Mesendoderm (in vitro differentiated cells): Measurements from ENCODE around the gene PM20D1.

Source experiments
- DNase-seq: peaks from one replicate; pipeline ENCODE4 v3.0.0; 2013
- H2AK5ac ChIP-seq: 2 replicates; pipeline ENCODE4 v1.6.1; 2013; ENCODE audit warnings: low read length, inconsistent platforms
- H2BK120ac ChIP-seq: 2 replicates; pipeline ENCODE4 v1.6.1; 2013; ENCODE audit warnings: low read depth, mild to moderate bottlenecking, low read length, moderate library complexity, mixed read lengths
- H2BK15ac ChIP-seq: replicated peaks from 2 replicates; pipeline ENCODE4 v1.6.1; 2013; ENCODE audit warnings: low read depth, mild to moderate bottlenecking, moderate library complexity
- H2BK5ac ChIP-seq: 2 replicates; pipeline ENCODE4 v1.6.1; 2013; ENCODE audit warnings: low read length, inconsistent platforms
- H3K18ac ChIP-seq: 2 replicates; pipeline ENCODE4 v1.6.1; 2013; ENCODE audit warnings: mild to moderate bottlenecking, low read length, mixed read lengths
- H3K23ac ChIP-seq: one replicate; pipeline ENCODE4 v1.6.1; 2013; ENCODE audit warnings: low read length
- H3K27ac ChIP-seq: 2 replicates; pipeline ENCODE4 v1.5.1; 2013; ENCODE audit warnings: low read depth, mild to moderate bottlenecking, inconsistent platforms, low read length, moderate library complexity
- H3K27me3 ChIP-seq: 2 replicates; pipeline ENCODE4 v1.6.1; 2013; ENCODE audit warnings: low read length, control low read depth, mild to moderate bottlenecking, inconsistent platforms; ENCODE audit not compliant: insufficient read depth, poor library complexity
- H3K36me3 ChIP-seq: 2 replicates; pipeline ENCODE4 v1.6.1; 2013; ENCODE audit warnings: low read length, inconsistent platforms; ENCODE audit not compliant: control insufficient read depth, insufficient read depth
- H3K4ac ChIP-seq: one replicate; pipeline ENCODE4 v1.6.1; 2013; ENCODE audit warnings: low read depth, mild to moderate bottlenecking, low read length, moderate library complexity
- H3K4me1 ChIP-seq: 2 replicates; pipeline ENCODE4 v1.6.1; 2013; ENCODE audit warnings: low read depth, low read length, inconsistent platforms; ENCODE audit not compliant: control insufficient read depth
- H3K4me2 ChIP-seq: 2 replicates; pipeline ENCODE4 v1.6.1; 2013; ENCODE audit warnings: low read length
- H3K4me3 ChIP-seq: 2 replicates; pipeline ENCODE4 v1.5.1; 2013; ENCODE audit warnings: mild to moderate bottlenecking, low read length
- H3K56ac ChIP-seq: one replicate; pipeline ENCODE4 v1.6.1; 2013; ENCODE audit warnings: low read length
- H3K79me1 ChIP-seq: 2 replicates; pipeline ENCODE4 v1.6.1; 2013; ENCODE audit warnings: low read length, inconsistent platforms
- H3K79me2 ChIP-seq: 2 replicates; pipeline ENCODE4 v1.6.1; 2013; ENCODE audit warnings: mild to moderate bottlenecking, low read length; ENCODE audit not compliant: control insufficient read depth, insufficient read depth
- H3K9ac ChIP-seq: 2 replicates; pipeline ENCODE4 v1.6.1; 2013; ENCODE audit warnings: low read length, inconsistent platforms
- H4K5ac ChIP-seq: one replicate; pipeline ENCODE4 v1.6.1; 2013; ENCODE audit warnings: low read length
- H4K8ac ChIP-seq: one replicate; pipeline ENCODE4 v1.6.1; 2013; ENCODE audit warnings: low read depth, mild to moderate bottlenecking, control low read depth, low read length, moderate library complexity
- WGBS: extraction: QIAGEN DNeasy Blood & Tissue Kit; methylation state at CpG from one replicate; pipeline ENCODE4 v1.1.7; 2013; ENCODE audit warnings: low lambda C conversion rate, missing lambda C conversion rate; ENCODE audit not compliant: insufficient coverage; ENCODE audit errors: extremely low coverage; 5-methylcytosine and 5-hydroxymethylcytosine counted together

Gene PM20D1

DNA sequence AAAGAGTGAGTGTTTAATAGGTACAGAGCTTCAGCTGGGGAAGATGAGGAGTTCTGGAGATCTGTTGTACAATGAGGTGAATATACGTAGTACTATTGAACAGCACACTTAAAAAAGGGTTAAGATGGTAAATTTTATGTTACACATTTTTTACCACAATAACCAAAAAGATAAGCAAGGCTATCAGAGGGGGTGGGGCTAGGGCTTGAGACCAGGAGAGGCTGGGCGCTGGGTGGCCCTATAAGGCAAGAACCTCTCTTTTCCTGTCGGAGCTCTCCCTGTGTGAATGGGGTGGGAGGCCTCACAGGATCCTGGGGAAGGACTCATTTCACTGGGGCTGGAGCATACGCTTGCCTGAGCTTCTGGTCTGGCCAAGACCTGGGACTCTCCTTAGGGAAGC lies 45.9 kb downstream of the PM20D1 start:
- no CpG with 5 or more reads among the region's 4 CpGs for WGBS
- no peak overlapping the region for H4K5ac ChIP-seq
- H4K8ac ChIP-seq = no peak overlapping the region
- no peaks in the 10 kb centered on the region for H3K27me3 ChIP-seq
- DNase-seq = no peak
- H3K9ac ChIP-seq = no peak overlapping the region
- H3K23ac ChIP-seq = no peak overlapping the region
- H3K4ac ChIP-seq = no peak overlapping the region
- no peak overlapping the region for H3K4me3 ChIP-seq
- no peak overlapping the region for H2BK120ac ChIP-seq
- peaks cover 12% of the 10 kb centered on the region for H3K79me1 ChIP-seq
- H2BK5ac ChIP-seq = no peak overlapping the region
- no peak overlapping the region for H3K27ac ChIP-seq
- no peak overlapping the region for H2AK5ac ChIP-seq
- H3K4me2 ChIP-seq = no peak overlapping the region
- no peak overlapping the region for H2BK15ac ChIP-seq
- H3K56ac ChIP-seq = no peak overlapping the region
- no peaks in the 10 kb centered on the region for H3K36me3 ChIP-seq
- no peak overlapping the region for H3K18ac ChIP-seq
- H3K4me1 ChIP-seq = no peaks in the 10 kb centered on the region
- H3K79me2 ChIP-seq = peaks cover 3% of the 10 kb centered on the region

DNA sequence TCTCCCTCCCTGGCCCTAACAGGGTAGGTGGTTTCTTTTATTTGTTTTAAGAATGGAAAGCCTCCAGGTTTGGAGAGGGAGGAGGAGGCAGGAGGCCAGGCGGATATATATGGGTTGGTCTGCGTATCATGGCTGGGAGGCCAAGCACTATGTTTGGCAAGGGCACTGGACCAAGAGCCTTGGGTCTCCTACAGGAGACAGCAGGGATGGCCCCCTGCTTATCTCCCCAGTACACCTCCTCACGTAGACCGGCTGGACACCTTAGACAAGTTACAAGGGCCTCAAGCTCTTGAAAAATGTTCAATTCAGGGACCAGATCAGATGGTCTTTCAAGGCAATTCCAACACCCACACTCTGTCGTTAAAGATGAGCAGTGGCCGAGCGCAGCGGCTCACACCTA lies 47.9 kb downstream of the PM20D1 start:
- Histone ChIP-seq H3K56ac (no peak overlapping the region), H2BK5ac (no peak overlapping the region), H3K79me2 (no peaks in the 10 kb centered on the region), H3K27me3 (no peaks in the 10 kb centered on the region), H2AK5ac (no peak overlapping the region), H3K9ac (no peak overlapping the region), H2BK120ac (no peak overlapping the region), H3K4me2 (no peak overlapping the region), H2BK15ac (no peak overlapping the region), H3K36me3 (peaks cover 1% of the 10 kb centered on the region), H3K27ac (no peak overlapping the region), H3K18ac (no peak overlapping the region), H4K5ac (no peak overlapping the region), H3K23ac (no peak overlapping the region), H3K79me1 (peaks cover 5% of the 10 kb centered on the region), H3K4ac (no peak overlapping the region), H3K4me3 (no peak overlapping the region), H4K8ac (no peak overlapping the region), H3K4me1 (no peaks in the 10 kb centered on the region)
- DNase-seq = no peak
- WGBS = no CpG with 5 or more reads among the region's 8 CpGs

DNA sequence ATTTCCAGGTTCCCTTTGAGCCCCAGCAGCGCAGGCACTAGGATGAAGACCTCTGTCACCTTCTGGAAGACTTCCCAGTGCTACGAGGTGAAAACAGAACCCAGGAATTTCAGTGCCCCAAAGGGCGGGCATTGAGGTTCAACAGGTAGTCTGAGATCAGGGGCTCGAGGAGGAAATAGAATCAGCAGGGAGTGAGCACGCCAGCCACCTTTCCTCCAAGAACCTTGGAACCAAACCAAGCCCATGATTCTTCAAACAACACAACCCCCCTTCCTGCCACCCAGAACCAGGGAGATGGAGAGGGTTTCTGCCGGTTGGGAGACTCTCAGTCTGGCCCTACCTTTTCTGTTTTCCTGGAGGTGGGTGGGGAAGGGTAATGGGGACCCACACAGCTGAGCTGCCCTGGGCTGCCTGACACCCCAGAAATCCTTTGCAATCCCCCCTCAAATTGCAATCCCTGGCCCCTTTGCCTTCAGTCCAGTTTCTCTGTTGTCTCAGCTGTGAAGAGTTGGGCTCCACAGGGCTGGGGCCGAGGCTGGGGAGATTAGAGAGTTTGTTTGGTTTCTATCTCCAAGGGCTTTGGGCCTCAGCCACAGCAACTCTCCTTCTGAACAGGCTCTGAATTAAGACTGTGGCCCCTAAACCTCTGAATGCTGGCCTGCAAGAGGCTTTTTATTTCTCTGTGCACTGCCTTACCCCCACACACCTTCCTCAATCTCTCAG lies 48.8 kb downstream of the PM20D1 start:
- H3K4me3 ChIP-seq = no peak overlapping the region
- no peaks in the 10 kb centered on the region for H3K4me1 ChIP-seq
- no peak overlapping the region for H3K27ac ChIP-seq
- H3K18ac ChIP-seq = no peak overlapping the region
- H3K27me3 ChIP-seq = no peaks in the 10 kb centered on the region
- no peak overlapping the region for H3K4ac ChIP-seq
- no peaks in the 10 kb centered on the region for H3K79me2 ChIP-seq
- no peak overlapping the region for H2BK5ac ChIP-seq
- no peak overlapping the region for H2BK120ac ChIP-seq
- H3K4me2 ChIP-seq = no peak overlapping the region
- H2AK5ac ChIP-seq = no peak overlapping the region
- peaks cover under 1% of the 10 kb centered on the region for H3K79me1 ChIP-seq
- no peak for DNase-seq
- WGBS = no CpG with 5 or more reads among the region's 7 CpGs
- H4K5ac ChIP-seq = no peak overlapping the region
- no peak overlapping the region for H3K56ac ChIP-seq
- H3K23ac ChIP-seq = no peak overlapping the region
- H2BK15ac ChIP-seq = no peak overlapping the region
- H3K9ac ChIP-seq = no peak overlapping the region
- no peak overlapping the region for H4K8ac ChIP-seq
- peaks cover 2% of the 10 kb centered on the region for H3K36me3 ChIP-seq

DNA sequence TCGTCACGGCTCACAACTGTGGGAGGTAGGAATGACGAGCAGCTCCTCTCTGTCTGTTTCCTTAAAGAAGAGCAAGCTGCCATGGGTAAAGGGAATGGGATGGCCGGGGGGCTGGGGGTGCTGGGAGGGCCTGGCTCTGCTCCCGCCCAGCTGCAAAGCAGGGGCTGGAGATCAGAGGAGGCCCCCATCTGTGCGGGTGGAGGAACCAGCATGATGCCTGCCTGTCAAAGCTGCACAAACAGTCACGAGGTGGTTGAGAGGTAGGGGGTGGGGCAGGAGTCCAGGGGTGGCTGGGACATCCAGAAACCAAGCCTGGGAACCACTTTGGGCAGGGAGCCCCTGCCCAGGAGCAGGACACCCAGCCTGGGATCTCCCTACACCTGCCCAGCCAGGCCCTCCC lies 49.5 kb downstream of the PM20D1 start:
- H2BK15ac ChIP-seq = no peak overlapping the region
- H3K4ac ChIP-seq = no peak overlapping the region
- no peak overlapping the region for H3K9ac ChIP-seq
- H2BK5ac ChIP-seq = no peak overlapping the region
- H3K27ac ChIP-seq = no peak overlapping the region
- H3K36me3 ChIP-seq = peaks cover 2% of the 10 kb centered on the region
- no peaks in the 10 kb centered on the region for H3K79me2 ChIP-seq
- no peak overlapping the region for H2BK120ac ChIP-seq
- no peak overlapping the region for H3K23ac ChIP-seq
- no peaks in the 10 kb centered on the region for H3K79me1 ChIP-seq
- H3K56ac ChIP-seq = no peak overlapping the region
- H3K18ac ChIP-seq = no peak overlapping the region
- no peak overlapping the region for H4K8ac ChIP-seq
- no CpG with 5 or more reads among the region's 7 CpGs for WGBS
- no peak overlapping the region for H4K5ac ChIP-seq
- H3K4me1 ChIP-seq = no peaks in the 10 kb centered on the region
- no peaks in the 10 kb centered on the region for H3K27me3 ChIP-seq
- no peak for DNase-seq
- H2AK5ac ChIP-seq = no peak overlapping the region
- no peak overlapping the region for H3K4me3 ChIP-seq
- H3K4me2 ChIP-seq = no peak overlapping the region

DNA sequence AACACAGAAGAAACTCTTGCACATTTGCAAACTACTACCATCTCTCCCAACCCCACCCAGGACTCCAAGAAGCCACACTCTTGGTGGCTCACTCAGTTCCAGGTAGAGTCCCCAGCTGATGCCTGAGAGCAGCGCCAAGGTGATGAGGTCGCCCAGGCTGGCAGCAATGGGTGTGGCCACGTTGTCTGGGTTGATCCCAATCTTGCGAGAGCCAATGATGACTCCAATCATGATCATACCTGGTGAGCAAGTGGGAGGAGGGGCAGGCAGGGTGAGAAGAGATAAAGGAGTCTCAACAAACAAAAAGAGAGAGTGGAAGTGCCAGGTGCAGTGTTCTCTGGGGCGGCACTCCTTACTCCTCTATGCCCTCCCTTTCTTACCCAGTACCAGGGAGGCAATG lies 51.4 kb downstream of the PM20D1 start:
- no peak overlapping the region for H4K5ac ChIP-seq
- no peak overlapping the region for H3K23ac ChIP-seq
- H3K9ac ChIP-seq = no peak overlapping the region
- no peak overlapping the region for H2BK15ac ChIP-seq
- H2BK120ac ChIP-seq = no peak overlapping the region
- WGBS = no CpG with 5 or more reads among the region's 5 CpGs
- H2AK5ac ChIP-seq = no peak overlapping the region
- H3K36me3 ChIP-seq = peaks cover 5% of the 10 kb centered on the region
- no peak overlapping the region for H3K18ac ChIP-seq
- H3K56ac ChIP-seq = no peak overlapping the region
- no peak overlapping the region for H3K4me3 ChIP-seq
- H4K8ac ChIP-seq = no peak overlapping the region
- H3K27me3 ChIP-seq = no peaks in the 10 kb centered on the region
- no peak overlapping the region for H3K4ac ChIP-seq
- H3K79me1 ChIP-seq = no peaks in the 10 kb centered on the region
- H3K79me2 ChIP-seq = no peaks in the 10 kb centered on the region
- H3K27ac ChIP-seq = no peak overlapping the region
- H3K4me2 ChIP-seq = no peak overlapping the region
- H2BK5ac ChIP-seq = no peak overlapping the region
- no peak for DNase-seq
- H3K4me1 ChIP-seq = no peaks in the 10 kb centered on the region

DNA sequence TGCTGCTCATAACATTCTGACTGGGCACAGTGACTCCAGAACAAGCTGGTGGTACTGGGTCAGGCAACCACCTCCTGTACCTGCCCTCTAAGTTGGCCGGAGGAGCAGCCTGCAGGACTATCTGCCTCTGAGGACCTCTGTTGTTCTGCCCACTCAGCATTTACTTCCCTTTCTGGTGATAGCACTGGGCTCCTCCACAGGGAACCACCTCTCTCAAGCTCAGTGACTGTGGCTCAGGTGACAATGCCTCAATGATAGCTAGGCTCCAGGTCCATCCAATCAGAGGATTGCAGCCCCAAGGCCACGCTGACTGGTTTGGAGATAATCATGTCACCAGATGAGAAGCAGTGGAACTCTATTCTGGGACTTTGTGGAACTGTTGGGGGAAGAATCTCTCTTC lies 52.8 kb downstream of the PM20D1 start:
- WGBS = no CpG with 5 or more reads among the region's 2 CpGs
- no peak overlapping the region for H3K56ac ChIP-seq
- DNase-seq = no peak

More for the DNA sequence above, 52.8 kb downstream of the PM20D1 start:
- Histone ChIP-seq H3K36me3 (peaks cover 9% of the 10 kb centered on the region), H3K27me3 (no peaks in the 10 kb centered on the region), H3K9ac (no peak overlapping the region), H2AK5ac (no peak overlapping the region), H3K4me1 (no peaks in the 10 kb centered on the region), H2BK120ac (no peak overlapping the region), H3K4me2 (no peak overlapping the region), H3K79me1 (no peaks in the 10 kb centered on the region), H2BK5ac (no peak overlapping the region), H3K18ac (no peak overlapping the region), H3K79me2 (no peaks in the 10 kb centered on the region), H4K5ac (no peak overlapping the region), H4K8ac (no peak overlapping the region), H3K23ac (peak overlapping the region; percentile 45), H3K4ac (no peak overlapping the region), H3K4me3 (no peak overlapping the region), H3K27ac (no peak overlapping the region), H2BK15ac (no peak overlapping the region)
